ENCODE data around the gene PLOD1.

PLOD1 gene

GRCh38 chr1:11957398-11957797, 22.9 kb downstream of the PLOD1 start:
- no peak overlapping the region for H3K4me3 ChIP-seq (ENCODE audit: low read depth, low read length)
- no peak for DNase-seq (ENCODE audit: low read depth)
- no peak for TF ChIP-seq MYC (IDR thresholded peaks at IDR 0.05; ENCODE audit: low read depth, low read length)
- no peak for TF ChIP-seq CTCF (IDR thresholded peaks at IDR 0.05; ENCODE audit: low read depth, low read length)
- TF ChIP-seq POLR2A (IDR thresholded peaks at IDR 0.05; ENCODE audit: extremely low read depth, insufficient read length), result no peak
- TF ChIP-seq MAX (IDR thresholded peaks at IDR 0.05; ENCODE audit: low read depth, low read length), result no peak

- TF ChIP-seq MYC (IDR thresholded peaks at IDR 0.05; ENCODE audit: low read depth, low read length) (no peak), CTCF (IDR thresholded peaks at IDR 0.05; ENCODE audit: low read depth, low read length) (no peak), POLR2A (IDR thresholded peaks at IDR 0.05; ENCODE audit: extremely low read depth, insufficient read length) (no peak), MAX (IDR thresholded peaks at IDR 0.05; ENCODE audit: low read depth, low read length) (no peak)
- no peak overlapping the region for H3K4me3 ChIP-seq (ENCODE audit: low read depth, low read length)
- DNase-seq (ENCODE audit: low read depth), result no peak
Observed at GRCh38 chr1:11957897-11958296, 23.4 kb downstream of the PLOD1 start.

- no peak for DNase-seq (ENCODE audit: low read depth)
- no peak for TF ChIP-seq POLR2A (IDR thresholded peaks at IDR 0.05; ENCODE audit: extremely low read depth, insufficient read length)
- no peak for TF ChIP-seq MYC (IDR thresholded peaks at IDR 0.05; ENCODE audit: low read depth, low read length)
- no peak for TF ChIP-seq CTCF (IDR thresholded peaks at IDR 0.05; ENCODE audit: low read depth, low read length)
- no peak for TF ChIP-seq MAX (IDR thresholded peaks at IDR 0.05; ENCODE audit: low read depth, low read length)
Observed at GRCh38 chr1:11960276-11960675, 25.8 kb downstream of the PLOD1 start.

GRCh38 chr1:11960715-11961114, 26.2 kb downstream of the PLOD1 start:
- no peak overlapping the region for H3K4me3 ChIP-seq (ENCODE audit: low read depth, low read length)
- TF ChIP-seq MYC (IDR thresholded peaks at IDR 0.05; ENCODE audit: low read depth, low read length), result no peak
- TF ChIP-seq POLR2A (IDR thresholded peaks at IDR 0.05; ENCODE audit: extremely low read depth, insufficient read length), result no peak
- TF ChIP-seq CTCF (IDR thresholded peaks at IDR 0.05; ENCODE audit: low read depth, low read length), result no peak
- no peak for TF ChIP-seq MAX (IDR thresholded peaks at IDR 0.05; ENCODE audit: low read depth, low read length)

More at GRCh38 chr1:11960276-11960675, 25.8 kb downstream of the PLOD1 start:
- H3K4me3 ChIP-seq (ENCODE audit: low read depth, low read length), result no peak overlapping the region

GRCh38 chr1:11961230-11961629, 26.7 kb downstream of the PLOD1 start:
- TF ChIP-seq POLR2A (IDR thresholded peaks at IDR 0.05; ENCODE audit: extremely low read depth, insufficient read length) (no peak), CTCF (IDR thresholded peaks at IDR 0.05; ENCODE audit: low read depth, low read length) (no peak), MYC (IDR thresholded peaks at IDR 0.05; ENCODE audit: low read depth, low read length) (no peak), MAX (IDR thresholded peaks at IDR 0.05; ENCODE audit: low read depth, low read length) (no peak)
- DNase-seq (ENCODE audit: low read depth), result no peak
- no peak overlapping the region for H3K4me3 ChIP-seq (ENCODE audit: low read depth, low read length)

More at GRCh38 chr1:11960715-11961114, 26.2 kb downstream of the PLOD1 start:
- DNase-seq (ENCODE audit: low read depth), result peak; percentile 54

- no peak overlapping the region for H3K4me3 ChIP-seq (ENCODE audit: low read depth, low read length)
- no peak for DNase-seq (ENCODE audit: low read depth)
- TF ChIP-seq POLR2A (IDR thresholded peaks at IDR 0.05; ENCODE audit: extremely low read depth, insufficient read length) (no peak), MAX (IDR thresholded peaks at IDR 0.05; ENCODE audit: low read depth, low read length) (no peak), MYC (IDR thresholded peaks at IDR 0.05; ENCODE audit: low read depth, low read length) (no peak), CTCF (IDR thresholded peaks at IDR 0.05; ENCODE audit: low read depth, low read length) (no peak)
Observed at GRCh38 chr1:11963622-11964021, 29.1 kb downstream of the PLOD1 start.
